Loucy (cell line): ENCODE results near the gene KIF16B.

ENCODE experiments used
- H2AFZ ChIP-seq: fragments of 200-600 bp; sonication (generic); 2 replicates; pipeline ENCODE4 v1.6.0; 2016; ENCODE audit warnings: antibody characterized with exemption, mild to moderate bottlenecking, low read length, moderate library complexity
- H3F3A ChIP-seq: fragments of 200-600 bp; 2 replicates; pipeline ENCODE4 v1.6.0; 2016; ENCODE audit warnings: antibody characterized with exemption, low read depth, mild to moderate bottlenecking
- H3K27me3 ChIP-seq: fragments of 200-600 bp; sonication (generic); 2 replicates; pipeline ENCODE4 v1.6.1; 2014; ENCODE audit warnings: low read length, mild to moderate bottlenecking; ENCODE audit not compliant: insufficient read depth, poor library complexity, severe bottlenecking
- H3K36me3 ChIP-seq: fragments of 200-600 bp; sonication (generic); 2 replicates; pipeline ENCODE4 v1.6.1; 2016; ENCODE audit warnings: low read length; ENCODE audit not compliant: insufficient read depth
- H3K4me1 ChIP-seq: fragments of 200-600 bp; sonication (generic); 2 replicates; pipeline ENCODE4 v1.5.1; 2014; ENCODE audit warnings: low read length, mild to moderate bottlenecking; ENCODE audit not compliant: insufficient read depth, poor library complexity, severe bottlenecking
- H3K4me2 ChIP-seq: fragments of 200-600 bp; sonication (generic); 2 replicates; pipeline ENCODE4 v1.6.0; 2014; ENCODE audit warnings: antibody characterized with exemption, low read length, low read depth, mild to moderate bottlenecking; ENCODE audit not compliant: poor library complexity, severe bottlenecking
- H3K4me3 ChIP-seq: fragments of 200-600 bp; sonication (generic); 2 replicates; pipeline ENCODE4 v1.5.1; 2014; ENCODE audit warnings: low read length, mild to moderate bottlenecking, mixed read lengths; ENCODE audit not compliant: poor library complexity, severe bottlenecking
- H3K79me2 ChIP-seq: fragments of 200-600 bp; sonication (generic); 2 replicates; pipeline ENCODE4 v1.6.1; 2014; ENCODE audit warnings: low read length; ENCODE audit not compliant: insufficient read depth
- H3K9ac ChIP-seq: fragments of 200-600 bp; sonication (generic); 2 replicates; pipeline ENCODE4 v1.6.0; 2014; ENCODE audit warnings: mild to moderate bottlenecking, low read depth, low read length, moderate library complexity; ENCODE audit not compliant: poor library complexity, severe bottlenecking
- H3K9me2 ChIP-seq: fragments of 200-600 bp; sonication (generic); replicated peaks from 2 replicates; pipeline ENCODE4 v1.6.1; 2016; ENCODE audit warnings: low read depth, low read length, mixed read lengths
- H3K9me3 ChIP-seq: fragments of 200-600 bp; sonication (generic); 2 replicates; pipeline ENCODE4 v1.6.1; 2014; ENCODE audit warnings: mild to moderate bottlenecking, antibody characterized with exemption, low read length, low read depth; ENCODE audit not compliant: insufficient read depth
- H4K20me1 ChIP-seq: fragments of 200-600 bp; sonication (generic); 2 replicates; pipeline ENCODE4 v1.6.0; 2014; ENCODE audit warnings: antibody characterized with exemption, low read length, mild to moderate bottlenecking; ENCODE audit not compliant: insufficient read depth, poor library complexity, severe bottlenecking
- CTCF ChIP-seq: fragments of 200-600 bp; sonication (generic); conservative IDR thresholded peaks from 2 replicates; pipeline ENCODE4 v1.5.1; 2014; ENCODE audit warnings: mild to moderate bottlenecking, antibody characterized with exemption, low read length
- EZH2phosphoT487 ChIP-seq: fragments of 200-600 bp; IDR thresholded peaks from 2 replicates; pipeline ENCODE4 v1.6.1; 2018; ENCODE audit warnings: antibody characterized with exemption, mild to moderate bottlenecking, moderate library complexity, borderline replicate concordance

The KIF16B gene

DNA sequence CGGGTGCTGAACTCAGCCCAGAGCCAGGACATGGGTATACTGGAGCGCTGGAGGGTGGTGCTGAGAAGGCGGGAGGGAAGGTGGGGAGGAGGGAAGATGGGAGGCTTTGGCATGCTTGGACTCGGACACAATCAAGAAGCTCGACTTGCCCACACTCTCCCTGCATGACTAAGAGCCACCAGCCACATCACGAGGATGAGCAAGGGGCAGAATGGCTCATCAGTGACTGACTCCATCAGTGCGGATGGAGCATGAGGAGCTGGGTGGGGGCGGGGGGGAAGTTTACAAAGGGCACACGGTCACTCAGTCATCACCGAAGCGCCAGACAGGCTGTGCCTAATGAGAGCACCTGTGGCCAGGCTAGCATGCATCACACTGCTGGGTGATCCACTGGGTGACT lies 222.8 kb downstream of the KIF16B start:
- Histone ChIP-seq H3K4me2 (no peak overlapping the region), H3K4me3 (no peak overlapping the region), H4K20me1 (no peaks in the 10 kb centered on the region), H3K9me2 (no peaks in the 10 kb centered on the region), H3F3A (no peaks in the 10 kb centered on the region), H3K9ac (no peak overlapping the region), H2AFZ (no peak overlapping the region), H3K27me3 (no peaks in the 10 kb centered on the region), H3K9me3 (no peaks in the 10 kb centered on the region), H3K36me3 (no peaks in the 10 kb centered on the region), H3K4me1 (no peaks in the 10 kb centered on the region), H3K79me2 (no peaks in the 10 kb centered on the region)
- TF ChIP-seq EZH2phosphoT487, result no peak
- no peak for TF ChIP-seq CTCF

GRCh38 chr20:16349523-16350260 lies 223.6 kb downstream of the KIF16B start:
- Histone ChIP-seq H3K4me2 (no peak overlapping the region), H2AFZ (no peak overlapping the region), H4K20me1 (no peaks in the 10 kb centered on the region), H3K9me2 (no peaks in the 10 kb centered on the region), H3K9me3 (no peaks in the 10 kb centered on the region), H3K27me3 (no peaks in the 10 kb centered on the region), H3K79me2 (no peaks in the 10 kb centered on the region), H3F3A (no peaks in the 10 kb centered on the region), H3K36me3 (no peaks in the 10 kb centered on the region), H3K4me1 (no peaks in the 10 kb centered on the region), H3K4me3 (no peak overlapping the region), H3K9ac (no peak overlapping the region)
- no peak for TF ChIP-seq CTCF
- TF ChIP-seq EZH2phosphoT487, result no peak

GRCh38 chr20:16346956-16347355 lies 226.3 kb downstream of the KIF16B start:
- Histone ChIP-seq H3K9me3 (no peaks in the 10 kb centered on the region), H3K9me2 (no peaks in the 10 kb centered on the region), H3K4me3 (no peak overlapping the region), H3K79me2 (no peaks in the 10 kb centered on the region), H3F3A (no peaks in the 10 kb centered on the region), H3K27me3 (no peaks in the 10 kb centered on the region), H3K36me3 (no peaks in the 10 kb centered on the region), H3K4me1 (no peaks in the 10 kb centered on the region), H4K20me1 (no peaks in the 10 kb centered on the region), H3K4me2 (no peak overlapping the region), H2AFZ (no peak overlapping the region), H3K9ac (no peak overlapping the region)
- TF ChIP-seq EZH2phosphoT487 (no peak), CTCF (no peak)
